Activated CD4-positive, CD25-positive, alpha-beta regulatory T cell treated with anti-CD3 and anti-CD28 coated beads, Interleukin-2, amount 50 U/mL, for 16 hours (primary cell): ENCODE measurements around the gene SAMD7.

ENCODE experiments used
- DNase-seq: peaks from one replicate; pipeline ENCODE4 v3.0.0-alpha.2; 2020; ENCODE audit warnings: low read depth, low spot score

SAMD7 gene, protein sequence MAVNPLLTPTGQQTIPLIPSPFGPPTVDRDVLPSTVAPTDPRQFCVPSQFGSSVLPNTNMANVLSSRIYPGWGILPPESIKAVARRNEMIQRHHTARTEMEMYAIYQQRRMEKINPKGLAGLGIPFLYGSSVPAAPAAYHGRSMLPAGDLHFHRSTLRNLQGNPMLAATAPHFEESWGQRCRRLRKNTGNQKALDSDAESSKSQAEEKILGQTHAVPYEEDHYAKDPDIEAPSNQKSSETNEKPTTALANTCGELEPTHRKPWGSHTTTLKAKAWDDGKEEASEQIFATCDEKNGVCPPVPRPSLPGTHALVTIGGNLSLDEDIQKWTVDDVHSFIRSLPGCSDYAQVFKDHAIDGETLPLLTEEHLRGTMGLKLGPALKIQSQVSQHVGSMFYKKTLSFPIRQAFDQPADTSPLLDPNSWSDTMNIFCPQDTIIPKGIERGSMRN

GRCh38 chr3:169911272-169911671 lies at the start of gene SAMD7:
Gene SAMD7 (plus strand): TSS chr3:169911572. CDS start chr3:169919499, 7,927 bp downstream.
- DNase-seq: no peak

DNA sequence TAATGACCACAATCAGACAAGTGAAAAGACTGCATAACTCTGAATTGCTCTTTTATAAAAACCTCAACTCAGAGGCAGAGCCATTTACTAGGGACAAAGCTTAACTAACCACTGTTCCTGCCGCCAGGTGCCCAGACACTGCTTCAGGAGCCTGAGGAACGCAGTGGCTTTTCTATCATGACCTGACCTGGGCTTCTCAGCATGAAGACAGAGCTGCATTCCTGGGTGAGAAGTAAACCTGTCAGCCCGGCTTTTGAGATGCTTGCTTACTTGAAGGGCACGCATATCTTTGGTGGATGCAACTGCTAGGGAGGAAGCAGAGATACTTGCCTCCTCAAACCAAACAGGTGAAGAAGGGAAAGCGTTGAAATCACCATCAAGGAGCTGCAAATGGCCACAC lies 49.5 kb upstream of the SAMD7 start:
- DNase-seq: no peak

- peak; percentile 21 for DNase-seq
Measured at GRCh38 chr3:169863458-169863899, 47.9 kb upstream of the SAMD7 start.

DNA sequence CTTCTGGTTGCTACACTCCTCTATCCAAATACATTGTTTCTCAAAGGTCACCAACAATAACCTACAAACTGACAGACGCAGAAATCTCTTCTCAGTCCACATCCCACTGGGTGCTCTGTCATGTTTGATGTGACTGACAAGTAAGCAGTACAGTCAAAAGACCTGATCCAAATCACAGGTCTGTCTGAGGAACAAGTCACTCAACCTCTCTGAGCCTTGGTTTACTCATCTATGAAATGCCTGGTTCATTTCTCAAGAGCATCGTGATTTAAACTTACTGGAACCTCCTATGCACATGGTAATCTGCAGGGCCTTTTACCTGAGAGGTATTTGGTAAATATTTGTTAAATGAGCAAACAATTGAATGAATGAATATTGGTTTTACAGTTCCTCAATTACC lies 47.1 kb upstream of the SAMD7 start:
- DNase-seq: no peak

DNA sequence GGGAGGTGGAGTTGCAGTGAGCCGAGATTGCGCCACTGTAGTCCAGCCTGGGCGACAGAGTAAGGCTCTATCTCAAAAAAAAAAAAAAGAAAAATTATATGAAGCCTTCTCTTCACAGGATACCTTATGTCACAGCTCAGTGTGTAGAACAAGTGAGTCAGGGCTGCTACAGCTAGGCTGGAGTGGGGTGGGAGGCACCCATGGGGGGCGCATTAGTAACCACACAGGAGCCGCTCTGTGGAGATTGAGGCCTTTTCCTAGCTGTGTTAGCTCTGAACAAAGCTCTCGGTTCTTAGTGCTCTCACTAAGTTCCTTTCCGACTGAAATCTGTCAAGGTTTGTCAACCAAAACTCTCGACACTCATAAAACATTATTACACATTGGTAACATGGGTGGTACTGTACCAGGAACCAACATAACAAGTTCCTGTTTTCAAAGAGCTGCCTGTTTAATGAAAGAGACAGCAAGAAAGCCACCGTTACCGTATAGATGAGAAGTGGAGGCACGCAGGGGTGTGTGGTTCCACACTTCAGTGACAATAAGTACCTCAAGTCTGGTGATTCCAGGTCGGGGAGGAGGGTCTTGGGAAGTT lies 46.1 kb upstream of the SAMD7 start:
- no peak for DNase-seq

DNA sequence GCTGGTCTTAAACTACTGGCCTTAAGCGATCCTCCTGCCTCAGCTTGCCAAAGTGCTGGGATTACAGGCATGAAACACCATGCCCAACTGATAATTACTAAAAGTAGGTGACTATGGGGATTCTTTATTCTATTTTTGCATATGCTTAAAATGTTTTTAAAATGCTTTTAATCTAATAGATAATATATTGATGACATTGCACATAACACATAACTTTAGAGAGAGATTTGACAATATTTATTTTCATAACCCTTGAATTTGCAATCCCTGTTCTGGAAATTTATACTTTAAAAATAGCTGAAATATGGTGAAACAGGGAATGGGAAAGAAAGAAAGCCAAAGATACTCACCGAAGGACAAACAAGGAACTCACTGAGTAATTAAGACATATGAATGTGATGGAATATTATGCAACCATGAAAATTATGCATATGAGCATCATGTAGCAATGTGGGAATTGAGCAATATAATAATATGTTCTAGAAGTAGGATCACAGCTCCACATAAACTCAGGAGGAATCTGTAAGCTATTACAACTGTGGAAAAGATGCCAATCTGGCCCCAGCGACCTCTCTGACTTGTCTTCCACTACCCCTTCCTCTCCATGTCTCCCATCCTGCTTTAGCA lies 43.7 kb upstream of the SAMD7 start:
- no peak for DNase-seq

GRCh38 chr3:169868369-169868768 lies 43.0 kb upstream of the SAMD7 start:
- DNase-seq: no peak

GRCh38 chr3:169869484-169870220 lies 41.7 kb upstream of the SAMD7 start, which contains the start of gene LRRC31:
Gene LRRC31 (minus strand): TSS chr3:169869935. CDS start chr3:169869807, 128 bp downstream.
- no peak for DNase-seq

DNA sequence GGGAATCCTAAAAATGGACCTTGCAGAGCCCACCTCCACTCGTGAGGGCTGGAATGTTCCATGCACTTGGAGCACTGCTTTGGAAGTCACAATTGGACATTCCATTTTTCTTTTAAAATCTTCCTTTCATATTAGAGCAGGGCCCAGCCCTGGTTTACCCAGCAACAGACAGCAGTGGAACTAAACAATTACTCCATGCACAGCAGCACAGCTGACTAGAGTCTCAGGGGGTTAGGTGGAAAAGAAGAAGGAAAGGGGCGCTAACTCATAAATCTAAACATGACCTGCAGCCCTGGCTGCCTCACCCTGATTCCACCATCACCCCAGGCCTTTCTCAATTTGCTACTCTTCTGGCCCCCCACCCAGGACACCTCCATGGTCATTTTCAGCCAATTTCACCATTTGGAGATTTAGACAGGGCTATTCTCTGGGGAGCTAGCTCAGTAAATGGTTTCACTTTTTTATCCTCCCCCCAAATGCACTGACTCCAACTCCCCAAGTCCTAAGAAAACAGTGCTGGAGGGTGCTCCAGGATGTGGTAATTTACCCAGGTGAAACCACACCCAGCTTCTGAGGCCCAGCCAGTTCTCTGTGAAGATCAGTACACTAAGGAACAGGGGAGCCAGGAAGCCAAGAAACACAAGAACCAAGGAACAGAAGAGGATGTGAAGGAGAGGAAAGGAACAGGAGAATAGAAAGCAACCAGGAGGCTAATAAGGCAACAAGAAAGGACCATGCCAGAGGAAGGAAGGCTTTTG lies 40.1 kb upstream of the SAMD7 start:
- DNase-seq: no peak

DNA sequence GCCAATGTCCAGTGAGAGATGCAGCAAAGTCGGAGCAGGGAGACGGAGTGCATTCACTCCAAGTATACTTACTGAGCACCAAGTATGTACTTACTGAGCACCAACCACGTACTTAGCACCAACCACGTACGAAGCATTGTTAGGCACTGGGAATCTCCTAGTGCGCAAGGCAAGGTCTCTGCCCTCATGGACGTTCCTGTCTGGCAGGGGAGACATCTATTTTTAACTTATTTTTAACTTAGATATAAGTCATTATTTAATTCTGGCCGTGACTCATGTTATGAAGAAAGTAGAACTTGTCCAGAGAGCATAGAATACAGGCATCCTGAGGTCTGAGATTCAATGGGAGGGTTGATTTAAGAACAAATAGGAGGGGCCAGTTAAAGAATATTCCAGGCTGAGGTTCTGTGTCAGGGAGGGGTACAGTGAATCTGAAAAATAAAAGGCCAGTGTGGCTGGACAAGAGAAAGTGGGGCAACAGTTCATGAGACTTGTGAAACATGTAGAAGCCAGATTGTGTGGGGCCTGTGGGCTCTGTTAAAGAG lies 32.3 kb upstream of the SAMD7 start:
- no peak for DNase-seq

DNA sequence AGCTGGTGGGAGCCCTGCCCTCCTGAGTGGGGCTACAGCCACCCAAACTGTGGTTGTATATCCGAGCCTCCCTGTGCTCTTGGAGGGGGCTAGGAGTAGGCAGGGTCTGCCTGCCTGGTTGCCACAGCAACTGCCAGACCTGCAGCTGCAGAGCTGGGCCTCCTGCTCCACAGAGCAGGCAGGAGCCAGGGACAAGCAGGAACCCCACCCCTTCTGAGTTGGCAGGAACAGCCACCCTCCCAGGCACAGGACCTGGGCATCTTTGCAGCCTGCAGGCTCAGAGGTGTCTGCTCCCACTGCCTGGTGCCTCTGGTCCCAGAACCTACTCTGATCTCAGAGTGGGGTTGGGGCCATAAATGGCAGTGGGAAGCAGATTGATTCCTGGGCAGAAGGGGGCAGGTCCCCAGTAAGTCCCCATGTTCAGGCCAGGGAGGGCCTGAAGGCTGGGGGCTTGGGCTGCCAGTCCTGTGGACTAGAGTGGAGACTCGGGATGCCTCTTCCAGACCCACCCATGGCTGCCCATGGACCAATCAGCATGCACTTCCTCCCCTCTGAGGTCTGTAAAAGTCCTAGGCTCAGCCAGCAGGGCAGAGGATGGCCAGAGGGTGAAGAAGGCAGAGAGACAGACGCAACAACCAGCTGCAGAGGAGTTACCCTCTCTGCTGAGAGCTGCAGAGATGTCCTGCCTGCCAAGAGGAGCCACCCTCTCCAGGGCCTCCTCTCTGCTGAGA lies 31.4 kb upstream of the SAMD7 start:
- DNase-seq: no peak

GRCh38 chr3:169880576-169881250 lies 30.7 kb upstream of the SAMD7 start:
- DNase-seq: no peak

DNA sequence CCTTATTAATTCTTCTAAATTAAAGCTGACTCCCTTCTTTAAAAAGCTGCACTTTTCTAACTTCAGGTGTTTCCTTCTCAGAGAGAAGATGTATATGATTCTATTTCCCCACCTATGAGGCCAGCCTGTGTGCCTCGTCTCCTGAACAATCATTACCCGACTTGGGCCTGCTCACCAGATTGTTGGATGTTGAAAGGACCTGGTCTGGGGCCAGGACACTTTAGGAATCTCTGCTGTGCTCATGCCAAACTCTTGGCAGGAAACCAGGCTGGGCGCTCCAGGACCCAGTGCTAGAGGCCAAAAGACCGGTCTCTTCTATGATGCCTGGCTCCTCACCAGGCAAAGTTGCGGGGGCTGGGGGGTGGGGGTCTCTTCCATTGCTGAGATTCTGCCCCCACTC lies 24.7 kb upstream of the SAMD7 start:
- no peak for DNase-seq

GRCh38 chr3:169891886-169892285 lies 19.5 kb upstream of the SAMD7 start:
- DNase-seq: no peak

- no peak for DNase-seq
Measured at GRCh38 chr3:169894110-169894509, 17.3 kb upstream of the SAMD7 start.

DNA sequence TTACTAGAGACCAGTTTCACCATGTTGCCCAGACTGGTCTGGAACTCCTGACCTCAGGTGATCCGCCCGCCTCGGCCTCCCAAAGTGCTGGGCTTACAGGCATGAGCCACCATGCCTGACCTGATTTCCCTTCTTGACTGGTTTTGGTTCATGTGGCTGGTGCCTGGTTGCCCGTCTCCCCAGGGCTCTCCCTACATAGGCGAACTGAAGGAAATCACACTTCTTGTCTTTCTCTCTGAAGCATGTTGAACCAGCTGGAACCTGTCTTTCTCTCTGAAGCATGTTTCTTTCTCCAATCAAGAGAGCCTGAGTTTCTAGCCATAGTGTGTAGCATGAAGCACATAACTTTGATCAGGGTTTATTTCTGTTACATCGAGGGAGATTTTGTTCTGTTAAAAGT lies 16.3 kb upstream of the SAMD7 start:
- DNase-seq: no peak

DNA sequence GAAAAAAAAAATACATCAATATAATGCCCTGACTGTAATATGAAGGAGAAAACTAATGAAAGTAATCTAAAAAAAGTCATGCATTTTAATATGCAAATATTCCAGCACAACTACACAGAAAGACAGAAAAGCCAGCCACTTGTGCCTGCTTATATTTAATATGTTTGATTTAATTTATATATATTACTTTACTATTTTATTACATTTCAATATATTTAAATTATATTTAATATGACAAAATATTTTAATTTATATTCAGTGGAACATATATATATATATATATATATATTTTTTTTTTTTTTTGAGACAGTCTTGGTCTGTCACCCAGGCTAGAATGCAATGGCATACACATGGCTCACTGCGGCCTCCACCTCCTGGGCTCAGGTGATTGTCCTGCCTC lies 14.1 kb upstream of the SAMD7 start:
- DNase-seq: no peak

- DNase-seq: no peak
Measured at GRCh38 chr3:169901453-169901852, 9.9 kb upstream of the SAMD7 start.

- no peak for DNase-seq
Measured at GRCh38 chr3:169905404-169905803, 6.0 kb upstream of the SAMD7 start.

DNA sequence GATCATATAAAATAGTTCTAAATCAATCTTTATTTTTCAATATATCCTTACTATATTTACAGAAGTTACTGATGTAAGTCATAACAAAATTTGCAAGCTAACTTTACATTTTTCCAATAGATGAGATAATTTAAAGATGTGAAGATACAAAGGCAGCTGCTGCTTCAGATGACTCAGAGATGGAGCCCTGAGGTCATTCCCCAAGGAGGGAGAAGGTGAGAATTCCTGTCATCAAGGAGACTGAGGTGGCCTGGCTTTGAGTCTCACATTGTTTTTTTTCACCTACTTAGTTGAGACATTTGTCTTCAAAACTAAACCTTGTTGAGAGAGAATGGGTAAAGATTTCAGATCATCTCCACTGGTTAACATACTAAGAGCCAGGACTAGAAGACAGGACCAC lies 3.9 kb upstream of the SAMD7 start:
- no peak for DNase-seq
